CD4-positive, alpha-beta T cell (primary cell): Measurements from ENCODE around the gene MAPK11. TPM values are rescaled to one million over a fixed set of nuclear protein-coding genes. Genes with fewer than 3 reads are reported as not detected.

Experiments
- ATAC-seq: fragments of 200-7000 bp; cut with Tn5 transposase; one replicate; pipeline ENCODE4 v1.10.0; 2022; ENCODE audit warnings: mild to moderate bottlenecking; ENCODE audit not compliant: poor library complexity
- CTCF ChIA-PET: fragments of 350-600 bp; sonication (Branson Sonifier 250); formaldehyde crosslinking; loops from one replicate; lab custom pipeline; 2021; ENCODE audit warnings: antibody characterized with exemption, inconsistent platforms; lab: Charles Lee
- POLR2A ChIA-PET: fragments of 350-600 bp; sonication (Branson Sonifier 250); formaldehyde crosslinking; loops from one replicate; lab custom pipeline; 2021; ENCODE audit warnings: antibody characterized with exemption, inconsistent platforms; lab: Charles Lee
- DNase-seq, 14 experiments: peaks; one replicate each; pipeline ENCODE4 v3.0.0-alpha.2; 2013 to 2020; ENCODE audit warnings: mixed read lengths in 2 of 14
- H3K27ac ChIP-seq, 2 donors: one replicate each; pipeline versions ENCODE4 v1.5.1 to v1.7.0; 2013; ENCODE audit warnings: low read length in 2 of 2, low read depth in 1 of 2, mild to moderate bottlenecking in 1 of 2
- H3K27me3 ChIP-seq, 2 experiments: 1 replicate in 1 of 2; 2 replicates in 1 of 2; pipeline versions ENCODE4 v1.6.1 to v1.7.0; 2013; ENCODE audit warnings: low read length in 2 of 2, control low read depth in 1 of 2, mild to moderate bottlenecking in 1 of 2, moderate library complexity in 1 of 2; ENCODE audit not compliant: insufficient read depth in 2 of 2, control insufficient read depth in 1 of 2
- H3K36me3 ChIP-seq: one replicate; pipeline ENCODE4 v1.6.1; 2013; ENCODE audit warnings: low read length, control low read depth; ENCODE audit not compliant: insufficient read depth
- H3K4me1 ChIP-seq: one replicate; pipeline ENCODE4 v1.6.1; 2013; ENCODE audit warnings: low read length, control low read depth; ENCODE audit not compliant: insufficient read depth
- H3K4me3 ChIP-seq: one replicate; pipeline ENCODE4 v1.5.1; 2013; ENCODE audit warnings: mild to moderate bottlenecking, low read length, moderate library complexity
- H3K9me3 ChIP-seq, 2 experiments: 1 replicate in 1 of 2; 2 replicates in 1 of 2; pipeline versions ENCODE4 v1.6.1 to v1.7.0; 2013; ENCODE audit warnings: low read length in 2 of 2, mild to moderate bottlenecking in 2 of 2, control low read depth in 1 of 2, moderate library complexity in 1 of 2; ENCODE audit not compliant: control insufficient read depth in 1 of 2, insufficient read depth in 1 of 2
- H3K27ac Mint-ChIP-seq: one replicate; pipeline ENCODE4 v1.8.0; 2020; ENCODE audit warnings: mixed read lengths
- H3K27me3 Mint-ChIP-seq: one replicate; pipeline ENCODE4 v1.8.0; 2021; ENCODE audit warnings: mixed read lengths
- H3K36me3 Mint-ChIP-seq: one replicate; pipeline ENCODE4 v1.8.0; 2021; ENCODE audit warnings: low read depth, mixed read lengths
- H3K4me1 Mint-ChIP-seq: one replicate; pipeline ENCODE4 v1.8.0; 2021; ENCODE audit warnings: low read depth, mixed read lengths
- H3K4me3 Mint-ChIP-seq: one replicate; pipeline ENCODE4 v1.8.0; 2020; ENCODE audit warnings: mild to moderate bottlenecking, mixed read lengths
- H3K9me3 Mint-ChIP-seq: one replicate; pipeline ENCODE4 v1.8.0; 2020; ENCODE audit warnings: mixed read lengths
- intact Hi-C, 2 experiments: fragments of 100-400 bp; cut with DNase I in 1 of 2; cut with micrococcal nuclease in 1 of 2; formaldehyde crosslinking; loops; one replicate each; pipeline versions ENCODE4 v1.15.1 to v1.9.0; 2023 to 2025; cut with DNase I, micrococcal nuclease
- total RNA-seq, 174 experiments: library from RNA in 2 of 174; stranded (reverse) in 2 of 174; gene quantifications; one replicate each; pipeline ENCODE4 v1.2.3 and lab custom pipeline; 2021 to 2026
- TF ChIP-seq, protein P1 (sequence below): fragments of 200-600 bp; IDR thresholded peaks from one replicate; pipeline ENCODE4 v1.8.0; 2022; ENCODE audit warnings: antibody characterized with exemption, mild to moderate bottlenecking

MAPK11 gene
- total RNA-seq, 2 experiments from 2014 or later: 4.2 to 4.9 TPM

DNA sequence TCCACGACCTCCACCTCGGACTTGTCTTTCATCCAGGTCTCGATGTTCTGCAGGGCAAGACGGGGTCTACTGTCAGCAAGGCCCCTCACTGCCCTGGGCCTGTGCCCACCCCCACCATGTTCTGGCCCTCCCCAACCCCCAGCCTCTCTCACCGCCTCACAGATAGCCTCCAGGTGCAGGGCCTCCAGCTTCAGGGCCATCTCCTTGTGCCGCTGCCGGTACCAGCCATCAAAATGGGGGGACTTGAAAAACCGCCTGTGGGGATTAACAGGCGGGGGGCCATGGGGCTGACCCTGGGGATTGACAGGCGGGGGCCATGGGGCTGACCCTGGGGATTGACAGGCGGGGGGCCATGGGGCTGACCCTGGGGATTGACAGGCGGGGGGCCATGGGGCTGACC is 42.2 kb upstream of the MAPK11 start:
- peaks cover 2% of the 10 kb centered on the region for H3K36me3 ChIP-seq
- CTCF ChIA-PET: no interaction called here
- Mint-ChIP-seq H3K4me1 (peaks cover 16% of the 10 kb centered on the region), H3K4me3 (no peak overlapping the region), H3K27me3 (peaks cover 5% of the 10 kb centered on the region), H3K36me3 (no peaks in the 10 kb centered on the region), H3K9me3 (no peaks in the 10 kb centered on the region), H3K27ac (no peak overlapping the region)
- H3K4me1 ChIP-seq: peaks cover 27% of the 10 kb centered on the region
- DNase-seq: no peak
- peaks cover 2 to 7% of the 10 kb centered on the region in 2 experiments for H3K27me3 ChIP-seq
- no peak overlapping the region for H3K27ac ChIP-seq
- POLR2A ChIA-PET: no interaction called here
- H3K4me3 ChIP-seq: no peak overlapping the region
- TF ChIP-seq, protein P1, sequence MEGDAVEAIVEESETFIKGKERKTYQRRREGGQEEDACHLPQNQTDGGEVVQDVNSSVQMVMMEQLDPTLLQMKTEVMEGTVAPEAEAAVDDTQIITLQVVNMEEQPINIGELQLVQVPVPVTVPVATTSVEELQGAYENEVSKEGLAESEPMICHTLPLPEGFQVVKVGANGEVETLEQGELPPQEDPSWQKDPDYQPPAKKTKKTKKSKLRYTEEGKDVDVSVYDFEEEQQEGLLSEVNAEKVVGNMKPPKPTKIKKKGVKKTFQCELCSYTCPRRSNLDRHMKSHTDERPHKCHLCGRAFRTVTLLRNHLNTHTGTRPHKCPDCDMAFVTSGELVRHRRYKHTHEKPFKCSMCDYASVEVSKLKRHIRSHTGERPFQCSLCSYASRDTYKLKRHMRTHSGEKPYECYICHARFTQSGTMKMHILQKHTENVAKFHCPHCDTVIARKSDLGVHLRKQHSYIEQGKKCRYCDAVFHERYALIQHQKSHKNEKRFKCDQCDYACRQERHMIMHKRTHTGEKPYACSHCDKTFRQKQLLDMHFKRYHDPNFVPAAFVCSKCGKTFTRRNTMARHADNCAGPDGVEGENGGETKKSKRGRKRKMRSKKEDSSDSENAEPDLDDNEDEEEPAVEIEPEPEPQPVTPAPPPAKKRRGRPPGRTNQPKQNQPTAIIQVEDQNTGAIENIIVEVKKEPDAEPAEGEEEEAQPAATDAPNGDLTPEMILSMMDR: no peak
- ATAC-seq: no peak
- no peaks in the 10 kb centered on the region for H3K9me3 ChIP-seq
- intact Hi-C loops: no loop called here

DNA sequence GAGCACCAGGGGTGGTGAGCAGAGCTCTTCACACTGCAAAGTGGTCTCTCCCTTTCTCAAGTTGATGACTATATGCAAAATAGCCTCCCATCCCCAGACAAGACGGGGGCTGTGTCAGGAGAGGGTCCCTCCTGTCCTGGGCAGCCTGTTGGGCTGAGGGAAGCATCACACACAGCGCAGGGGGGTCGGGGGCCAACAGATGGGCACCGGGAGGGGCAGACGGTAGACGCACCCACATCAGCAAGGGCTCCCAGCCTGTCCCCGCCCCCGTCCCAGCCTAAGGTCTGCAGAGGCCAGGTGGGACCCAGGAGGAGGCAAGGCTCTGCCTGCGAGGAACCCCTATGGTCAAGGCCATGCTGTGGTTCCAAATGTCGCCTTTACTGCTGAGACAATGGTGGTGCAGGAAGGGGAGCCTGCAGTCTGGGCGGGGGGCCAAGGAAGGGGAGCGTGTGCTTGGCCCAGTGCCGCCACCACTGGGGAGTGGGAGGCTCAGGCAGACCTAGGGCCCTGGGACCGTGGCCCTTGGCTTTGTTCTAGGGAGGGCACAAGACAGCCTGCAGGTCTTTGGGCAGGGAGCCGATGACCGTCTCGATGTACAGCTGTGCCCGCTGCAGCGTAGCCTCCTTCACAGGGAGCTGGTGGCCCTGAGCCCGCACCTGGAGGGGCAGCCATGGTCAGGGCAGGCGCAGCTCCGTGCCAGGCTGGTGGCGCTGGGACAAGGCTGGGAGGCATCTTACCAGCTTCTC is 41.6 kb upstream of the MAPK11 start:
- H3K27ac ChIP-seq: no peak overlapping the region
- DNase-seq (no peak), ATAC-seq (no peak)
- Mint-ChIP-seq H3K9me3 (no peaks in the 10 kb centered on the region), H3K36me3 (no peaks in the 10 kb centered on the region), H3K27ac (no peak overlapping the region), H3K4me3 (no peak overlapping the region), H3K27me3 (peaks cover 5% of the 10 kb centered on the region), H3K4me1 (peaks cover 16% of the 10 kb centered on the region)
- no peak overlapping the region for H3K4me3 ChIP-seq
- H3K4me1 ChIP-seq: peaks cover 31% of the 10 kb centered on the region
- ChIA-PET POLR2A (no interaction called here), CTCF (no interaction called here)
- H3K27me3 ChIP-seq: peaks cover 4 to 12% of the 10 kb centered on the region in 2 experiments
- H3K36me3 ChIP-seq: peaks cover 2% of the 10 kb centered on the region
- TF ChIP-seq, protein P1: no peak
- peaks cover 0 to under 1% of the 10 kb centered on the region in 2 experiments for H3K9me3 ChIP-seq
- intact Hi-C loops: no loop called here

DNA sequence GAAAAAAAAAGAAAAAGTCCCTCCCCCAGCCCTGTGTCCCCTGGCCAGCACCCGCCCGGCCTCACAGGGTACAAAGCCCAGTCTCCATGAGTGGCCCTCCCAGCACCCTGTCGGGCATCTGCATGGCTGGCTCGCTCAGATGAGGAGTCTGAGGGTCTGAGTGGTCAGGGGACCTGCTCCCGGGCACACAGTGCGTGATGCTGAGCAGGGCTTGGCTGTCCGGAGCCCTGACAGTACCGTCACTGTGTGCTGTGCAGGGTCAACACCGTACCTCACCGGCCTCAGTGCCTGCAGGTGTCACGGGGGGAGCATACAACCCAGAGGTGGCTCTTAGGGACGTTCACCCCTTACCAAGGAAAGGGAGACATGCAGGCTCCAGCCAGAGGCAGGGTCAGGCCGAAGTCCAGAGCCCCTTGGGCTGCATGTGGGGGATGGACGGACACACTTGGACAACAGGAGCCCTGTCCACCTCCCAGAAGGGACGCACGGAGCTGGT is 40.8 kb upstream of the MAPK11 start:
- no peak overlapping the region for H3K27ac Mint-ChIP-seq
- no peak overlapping the region for H3K4me3 Mint-ChIP-seq
- intact Hi-C loops: no loop called here
- H3K4me1 ChIP-seq: peaks cover 38% of the 10 kb centered on the region
- TF ChIP-seq, protein P1: no peak
- peaks cover 16% of the 10 kb centered on the region for H3K4me1 Mint-ChIP-seq
- no peak overlapping the region for H3K4me3 ChIP-seq
- H3K27me3 ChIP-seq: peaks cover 8 to 20% of the 10 kb centered on the region in 2 experiments
- ChIA-PET CTCF (no interaction called here), POLR2A (no interaction called here)
- peaks cover 9% of the 10 kb centered on the region for H3K27me3 Mint-ChIP-seq
- peaks cover 0 to 3% of the 10 kb centered on the region in 2 experiments for H3K9me3 ChIP-seq
- H3K27ac ChIP-seq: no peak overlapping the region
- peaks cover 2% of the 10 kb centered on the region for H3K36me3 ChIP-seq
- ATAC-seq: no peak
- DNase-seq: no peak
- H3K36me3 Mint-ChIP-seq: no peaks in the 10 kb centered on the region
- H3K9me3 Mint-ChIP-seq: no peaks in the 10 kb centered on the region
